BLaER1 (cell line): Measurements from ENCODE around the gene LAMB1.

Experiments
- H3K27ac ChIP-seq: shearing (Covaris generic); formaldehyde crosslinking; 2 replicates; pipeline ENCODE4 v1.8.1; 2022
- H3K27me3 ChIP-seq: shearing (Covaris generic); formaldehyde crosslinking; 2 replicates; pipeline ENCODE4 v1.8.1; 2022
- H3K36me3 ChIP-seq: shearing (Covaris generic); formaldehyde crosslinking; 2 replicates; pipeline ENCODE4 v1.8.1; 2022
- H3K4me1 ChIP-seq: shearing (Covaris generic); formaldehyde crosslinking; 2 replicates; pipeline ENCODE4 v1.8.1; 2022
- H3K4me2 ChIP-seq: shearing (Covaris generic); formaldehyde crosslinking; 2 replicates; pipeline ENCODE4 v1.8.1; 2022
- H3K4me3 ChIP-seq: shearing (Covaris generic); formaldehyde crosslinking; 2 replicates; pipeline ENCODE4 v1.8.1; 2022
- H3K9ac ChIP-seq: shearing (Covaris generic); formaldehyde crosslinking; 2 replicates; pipeline ENCODE4 v1.8.1; 2022
- H3K9me3 ChIP-seq: shearing (Covaris generic); formaldehyde crosslinking; 2 replicates; pipeline ENCODE4 v1.8.1; 2022
- H4K20me1 ChIP-seq: shearing (Covaris generic); formaldehyde crosslinking; 2 replicates; pipeline ENCODE4 v1.8.1; 2022
- Cebpa-rat ChIP-seq: shearing (Covaris generic); IDR thresholded peaks from 2 replicates; pipeline ENCODE4 v1.8.1; 2022

The LAMB1 gene

DNA sequence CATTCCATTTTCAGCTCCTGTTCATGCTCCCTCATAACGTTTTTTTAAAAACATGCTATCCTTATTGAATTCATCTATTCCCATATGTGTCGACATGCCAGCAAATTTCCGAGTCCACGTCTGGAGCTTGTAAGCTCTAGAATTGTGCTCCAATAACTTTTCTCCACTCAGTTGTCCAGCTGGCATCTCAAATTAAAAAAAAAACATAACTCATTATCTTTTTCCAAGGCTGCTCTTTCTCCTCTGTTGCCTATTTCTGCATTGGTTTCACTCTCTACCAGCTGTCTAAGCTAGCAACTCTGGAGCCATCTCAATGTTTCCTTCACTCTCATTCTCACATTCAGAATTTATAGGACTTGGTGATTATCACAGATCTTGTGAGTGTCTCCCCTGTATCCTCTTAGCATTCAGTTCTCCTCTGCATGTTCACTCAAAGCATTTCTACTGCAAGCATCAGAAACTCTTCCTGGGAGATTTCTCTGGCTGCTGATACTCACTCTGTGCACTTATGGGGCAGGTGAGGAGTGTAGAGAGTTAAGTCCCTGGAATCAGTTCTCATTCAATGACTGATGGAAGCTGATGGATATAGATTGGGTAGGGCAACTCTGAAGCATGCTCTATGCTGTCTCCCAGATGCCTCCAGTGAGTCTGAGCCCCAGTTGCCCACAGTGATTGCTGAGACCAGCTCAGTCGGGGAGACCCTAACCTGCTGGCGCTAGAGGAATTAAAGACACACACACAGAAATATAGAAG lies 118.7 kb downstream of the LAMB1 start:
- H3K36me3 ChIP-seq: no peaks in the 10 kb centered on the region
- H3K9me3 ChIP-seq: peaks cover 10% of the 10 kb centered on the region
- no peak overlapping the region for H3K27ac ChIP-seq
- no peaks in the 10 kb centered on the region for H3K4me1 ChIP-seq
- no peaks in the 10 kb centered on the region for H3K27me3 ChIP-seq
- no peak overlapping the region for H3K4me2 ChIP-seq
- no peaks in the 10 kb centered on the region for H4K20me1 ChIP-seq
- H3K9ac ChIP-seq: no peak overlapping the region
- no peak overlapping the region for H3K4me3 ChIP-seq
- no peak for TF ChIP-seq Cebpa-rat

- Histone ChIP-seq H3K27me3 (no peaks in the 10 kb centered on the region), H3K9ac (no peak overlapping the region), H3K36me3 (no peaks in the 10 kb centered on the region), H3K9me3 (peaks cover 2% of the 10 kb centered on the region; the same call in 1 of the 2 replicates), H3K4me1 (no peaks in the 10 kb centered on the region), H4K20me1 (no peaks in the 10 kb centered on the region), H3K4me2 (no peak overlapping the region), H3K27ac (no peak overlapping the region), H3K4me3 (no peak overlapping the region)
- TF ChIP-seq Cebpa-rat: no peak
Observed at GRCh38 chr7:107882766-107883165, 120.2 kb downstream of the LAMB1 start.

- Histone ChIP-seq H3K36me3 (no peaks in the 10 kb centered on the region), H4K20me1 (no peaks in the 10 kb centered on the region), H3K4me1 (peaks cover 25% of the 10 kb centered on the region), H3K4me3 (no peak overlapping the region), H3K4me2 (no peak overlapping the region), H3K27me3 (no peaks in the 10 kb centered on the region), H3K9ac (no peak overlapping the region), H3K9me3 (no peaks in the 10 kb centered on the region), H3K27ac (no peak overlapping the region)
- TF ChIP-seq Cebpa-rat: no peak
Observed at GRCh38 chr7:107879400-107880035, 123.4 kb downstream of the LAMB1 start.

DNA sequence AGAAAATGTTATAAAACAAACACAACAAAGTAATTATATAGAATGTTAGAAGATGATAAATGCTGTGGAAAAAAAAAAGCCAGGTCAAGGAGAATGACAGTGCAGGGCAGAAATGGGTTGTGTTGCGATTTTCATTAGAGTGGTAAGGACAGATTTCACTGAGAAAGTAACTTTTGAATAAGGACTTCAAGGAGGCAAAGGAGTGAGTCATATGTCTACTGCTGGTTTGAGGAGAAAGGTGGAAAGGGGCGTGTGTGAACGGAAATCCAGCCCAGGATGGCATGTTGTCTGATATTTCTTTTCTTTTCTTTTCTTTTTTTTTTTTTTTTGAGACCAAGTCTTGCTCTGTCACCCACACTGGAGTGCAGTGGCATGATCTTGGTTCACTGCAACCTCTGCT lies 124.3 kb downstream of the LAMB1 start:
- Histone ChIP-seq H3K27ac (no peak overlapping the region), H3K27me3 (no peaks in the 10 kb centered on the region), H3K9ac (no peak overlapping the region), H4K20me1 (no peaks in the 10 kb centered on the region), H3K4me1 (peaks cover 25% of the 10 kb centered on the region), H3K36me3 (no peaks in the 10 kb centered on the region), H3K4me2 (no peak overlapping the region), H3K9me3 (no peaks in the 10 kb centered on the region), H3K4me3 (no peak overlapping the region)
- no peak for TF ChIP-seq Cebpa-rat

DNA sequence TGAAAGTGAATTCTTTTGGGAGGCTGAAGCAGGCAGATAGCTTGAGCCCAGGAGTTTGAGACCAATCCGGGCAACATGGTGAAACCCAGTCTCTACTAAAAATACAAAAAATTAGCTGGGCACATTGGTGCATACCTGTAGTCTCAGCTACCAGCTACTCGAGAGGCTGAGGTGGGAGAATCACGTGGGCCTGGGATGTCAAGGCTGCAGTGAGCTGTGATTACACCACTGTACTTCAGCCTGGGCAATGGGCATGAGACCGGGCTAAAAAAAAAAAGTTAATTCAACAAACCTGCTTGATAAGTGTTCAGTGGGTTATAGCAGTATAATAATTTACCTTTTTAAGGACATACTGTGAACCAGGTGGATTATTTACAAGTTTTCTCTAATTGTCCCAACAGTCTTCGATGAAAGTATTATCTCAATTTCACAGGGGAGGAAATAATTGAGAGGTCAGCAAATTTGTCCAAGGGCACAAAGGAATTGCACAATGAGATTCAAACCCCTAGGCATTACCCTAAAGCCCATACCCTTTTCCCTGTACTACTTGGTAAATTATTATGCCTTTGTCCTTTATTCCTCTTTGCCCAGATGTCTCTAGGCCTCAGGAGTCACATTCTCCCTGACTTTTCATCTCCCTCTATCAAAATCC lies 125.1 kb downstream of the LAMB1 start:
- no peak for TF ChIP-seq Cebpa-rat
- H3K9me3 ChIP-seq: no peaks in the 10 kb centered on the region
- no peaks in the 10 kb centered on the region for H4K20me1 ChIP-seq
- no peaks in the 10 kb centered on the region for H3K27me3 ChIP-seq
- no peak overlapping the region for H3K4me3 ChIP-seq
- H3K36me3 ChIP-seq: no peaks in the 10 kb centered on the region
- no peak overlapping the region for H3K27ac ChIP-seq
- no peak overlapping the region for H3K9ac ChIP-seq
- peaks cover 25% of the 10 kb centered on the region for H3K4me1 ChIP-seq
- no peak overlapping the region for H3K4me2 ChIP-seq

GRCh38 chr7:107876916-107877315 lies 126.0 kb downstream of the LAMB1 start:
- H3K36me3 ChIP-seq: no peaks in the 10 kb centered on the region
- no peaks in the 10 kb centered on the region for H4K20me1 ChIP-seq
- H3K4me3 ChIP-seq: no peak overlapping the region
- no peak for TF ChIP-seq Cebpa-rat
- no peak overlapping the region for H3K27ac ChIP-seq
- H3K27me3 ChIP-seq: no peaks in the 10 kb centered on the region
- peaks cover 25% of the 10 kb centered on the region for H3K4me1 ChIP-seq
- no peak overlapping the region for H3K4me2 ChIP-seq
- H3K9ac ChIP-seq: no peak overlapping the region
- H3K9me3 ChIP-seq: no peaks in the 10 kb centered on the region

- Histone ChIP-seq H3K9ac (no peak overlapping the region), H3K27ac (no peak overlapping the region), H4K20me1 (no peaks in the 10 kb centered on the region), H3K36me3 (no peaks in the 10 kb centered on the region), H3K4me2 (peak overlapping the region; percentile 60; the same call in 1 of the 2 replicates), H3K4me1 (peaks cover 25% of the 10 kb centered on the region), H3K9me3 (no peaks in the 10 kb centered on the region), H3K27me3 (no peaks in the 10 kb centered on the region), H3K4me3 (no peak overlapping the region)
- no peak for TF ChIP-seq Cebpa-rat
Observed at GRCh38 chr7:107874605-107875446, 128.1 kb downstream of the LAMB1 start.

DNA sequence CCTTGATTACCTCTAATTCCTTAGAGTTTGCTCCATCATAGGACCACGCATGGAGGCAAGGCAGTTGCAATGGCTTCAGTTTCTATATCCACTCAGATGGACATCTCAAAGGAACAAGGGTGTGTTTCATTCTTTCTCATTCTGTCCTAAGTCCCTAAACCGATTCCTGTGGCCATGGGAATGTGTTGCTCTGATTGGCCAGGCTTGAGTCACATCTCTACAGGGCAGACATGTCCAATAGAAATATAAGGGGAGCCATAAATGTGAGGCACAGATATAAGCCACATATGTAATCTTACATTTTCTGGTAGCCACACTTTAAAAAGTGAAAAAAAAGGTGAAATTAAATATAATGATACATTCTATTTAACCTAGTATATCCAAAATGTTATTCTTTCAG lies 128.8 kb downstream of the LAMB1 start:
- no peaks in the 10 kb centered on the region for H3K27me3 ChIP-seq
- H4K20me1 ChIP-seq: no peaks in the 10 kb centered on the region
- H3K4me3 ChIP-seq: no peak overlapping the region
- H3K9ac ChIP-seq: no peak overlapping the region
- peaks cover 25% of the 10 kb centered on the region for H3K4me1 ChIP-seq
- TF ChIP-seq Cebpa-rat: no peak
- H3K9me3 ChIP-seq: no peaks in the 10 kb centered on the region
- H3K36me3 ChIP-seq: no peaks in the 10 kb centered on the region
- H3K27ac ChIP-seq: no peak overlapping the region
- H3K4me2 ChIP-seq: no peak overlapping the region
